Neural crest cell (in vitro differentiated cells): ENCODE results near the gene FARP1. TPM values are rescaled to one million over a fixed set of nuclear protein-coding genes. Genes with fewer than 3 reads are reported as not detected.

Experiments
- DNase-seq: peaks from one replicate; pipeline ENCODE4 v3.0.0; 2021; ENCODE audit warnings: low read depth, mixed read lengths, low spot score
- H3K27ac Mint-ChIP-seq: one replicate; pipeline ENCODE4 v1.8.0; 2021; ENCODE audit warnings: mild to moderate bottlenecking, mixed read lengths; ENCODE audit not compliant: unreplicated experiment
- H3K27me3 Mint-ChIP-seq: 2 replicates; pipeline ENCODE4 v1.8.0; 2021; ENCODE audit warnings: low read depth, mild to moderate bottlenecking, mixed read lengths
- H3K36me3 Mint-ChIP-seq: 2 replicates; pipeline ENCODE4 v1.8.0; 2021; ENCODE audit warnings: low read depth, mild to moderate bottlenecking, mixed read lengths
- H3K4me1 Mint-ChIP-seq: 2 replicates; pipeline ENCODE4 v1.8.0; 2021; ENCODE audit warnings: mixed read lengths
- H3K4me3 Mint-ChIP-seq: one replicate; pipeline ENCODE4 v1.8.0; 2021; ENCODE audit warnings: mild to moderate bottlenecking, mixed read lengths
- H3K9me3 Mint-ChIP-seq: 2 replicates; pipeline ENCODE4 v1.8.0; 2021; ENCODE audit warnings: mixed read lengths
- CTCF ChIP-seq: fragments of 200-600 bp; sonication (generic); conservative IDR thresholded peaks from 2 replicates; pipeline ENCODE4 v1.5.0; 2021; ENCODE audit warnings: antibody characterized with exemption, mild to moderate bottlenecking
- total RNA-seq: library from RNA; stranded (reverse); gene quantifications from 2 replicates; pipeline ENCODE4 v1.2.1, GENCODE V29; 2021

The FARP1 gene
- total RNA-seq, 1 donor from 2014 or later: 138 TPM

DNA sequence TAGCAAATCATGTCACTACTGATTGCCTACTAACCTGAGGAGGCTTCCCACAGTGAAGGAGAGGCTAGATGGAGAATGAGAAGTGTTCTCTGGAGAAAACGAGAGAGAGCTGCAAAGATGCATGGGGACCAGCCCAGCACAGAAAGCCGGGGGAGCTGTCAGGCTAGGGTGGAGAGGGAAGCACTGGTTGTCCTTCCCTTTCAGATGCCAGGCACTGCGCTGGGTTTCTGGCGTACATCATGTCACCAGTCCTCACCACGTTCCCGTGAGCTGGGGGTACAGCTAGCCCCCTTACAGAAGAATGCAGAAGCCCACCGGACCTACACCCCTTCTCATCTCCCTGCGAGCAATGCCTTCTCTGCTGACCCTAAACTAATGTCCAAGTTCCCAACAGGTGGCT is 348.0 kb downstream of the FARP1 start:
- Mint-ChIP-seq H3K4me3 (peak overlapping the region; percentile 9), H3K27ac (no peak overlapping the region), H3K27me3 (no peaks in the 10 kb centered on the region), H3K36me3 (no peaks in the 10 kb centered on the region), H3K9me3 (no peaks in the 10 kb centered on the region), H3K4me1 (peaks cover 73% of the 10 kb centered on the region)
- no peak for TF ChIP-seq CTCF
- DNase-seq: no peak

DNA sequence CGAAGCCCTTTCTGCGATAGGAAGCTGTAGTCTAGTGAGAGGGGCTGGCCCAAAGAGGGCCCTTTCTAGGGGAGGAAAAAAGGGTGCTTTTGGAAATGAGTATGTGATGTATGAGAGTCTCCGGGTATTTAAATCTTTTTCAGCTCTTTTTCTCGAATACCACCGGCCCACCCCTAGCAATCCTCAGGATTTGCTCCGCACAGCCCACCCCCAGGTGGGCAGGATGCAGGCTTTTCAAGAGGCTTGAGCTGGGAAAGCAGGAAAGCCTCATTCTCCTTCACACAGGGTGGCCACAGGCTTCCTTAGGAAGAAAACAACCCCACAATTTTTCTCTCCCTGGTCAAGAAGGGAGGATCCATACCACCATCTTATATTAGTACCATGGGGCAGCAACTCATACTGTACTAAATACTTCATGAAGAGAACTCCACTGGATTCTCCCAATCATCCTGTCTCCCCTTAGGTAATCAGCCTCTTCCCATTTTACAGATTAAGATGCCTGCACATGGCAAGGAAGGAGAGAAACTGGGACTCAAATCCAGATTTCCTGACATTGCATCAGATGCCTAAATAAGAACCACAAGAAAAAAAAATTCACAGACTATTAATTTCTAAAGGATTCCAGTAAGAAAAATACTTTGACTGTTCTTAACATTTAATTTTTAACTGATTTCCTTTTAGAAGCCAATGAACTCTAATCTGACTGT is 349.6 kb downstream of the FARP1 start:
- Mint-ChIP-seq H3K4me3 (no peak overlapping the region), H3K4me1 (peaks cover 83% of the 10 kb centered on the region), H3K36me3 (no peaks in the 10 kb centered on the region), H3K27ac (peak overlapping the region; percentile 24), H3K27me3 (no peaks in the 10 kb centered on the region), H3K9me3 (no peaks in the 10 kb centered on the region)
- no peak for TF ChIP-seq CTCF
- no peak for DNase-seq

DNA sequence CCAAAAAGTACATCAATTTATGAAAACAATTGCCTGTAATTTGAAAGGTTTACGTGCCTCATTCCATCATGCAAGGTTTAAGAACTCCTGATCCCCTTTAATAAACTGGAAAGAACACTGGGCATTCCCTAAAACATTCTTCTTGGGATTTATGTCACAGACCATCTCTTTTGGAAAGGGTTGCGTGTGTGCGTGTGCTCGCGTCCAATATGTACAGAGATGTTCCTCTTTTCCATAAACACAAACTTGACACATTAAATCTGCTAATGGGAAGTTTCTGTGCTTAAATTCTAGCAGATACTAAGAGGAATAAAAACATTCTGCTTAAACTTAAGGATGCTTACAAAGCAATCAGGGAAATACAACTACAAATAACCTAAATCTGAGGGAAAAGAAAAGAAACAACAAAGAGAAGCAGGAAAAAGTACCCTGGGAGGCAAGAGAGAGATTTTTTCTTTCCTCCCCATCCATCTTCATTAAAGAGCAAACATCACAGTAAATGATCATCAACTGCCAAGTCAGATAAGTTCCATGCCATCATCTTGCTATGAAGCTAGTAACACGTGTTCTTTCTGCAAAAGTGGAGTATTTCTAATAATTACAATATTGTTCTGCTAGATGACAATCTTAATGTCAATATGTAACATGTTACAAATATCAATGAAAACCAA is 350.3 kb downstream of the FARP1 start:
- peak overlapping the region; percentile 22 for H3K27ac Mint-ChIP-seq
- H3K4me1 Mint-ChIP-seq: peaks cover 81% of the 10 kb centered on the region
- no peak for DNase-seq
- H3K9me3 Mint-ChIP-seq: no peaks in the 10 kb centered on the region
- no peak for TF ChIP-seq CTCF
- no peak overlapping the region for H3K4me3 Mint-ChIP-seq
- H3K36me3 Mint-ChIP-seq: peaks cover 2% of the 10 kb centered on the region
- no peaks in the 10 kb centered on the region for H3K27me3 Mint-ChIP-seq

DNA sequence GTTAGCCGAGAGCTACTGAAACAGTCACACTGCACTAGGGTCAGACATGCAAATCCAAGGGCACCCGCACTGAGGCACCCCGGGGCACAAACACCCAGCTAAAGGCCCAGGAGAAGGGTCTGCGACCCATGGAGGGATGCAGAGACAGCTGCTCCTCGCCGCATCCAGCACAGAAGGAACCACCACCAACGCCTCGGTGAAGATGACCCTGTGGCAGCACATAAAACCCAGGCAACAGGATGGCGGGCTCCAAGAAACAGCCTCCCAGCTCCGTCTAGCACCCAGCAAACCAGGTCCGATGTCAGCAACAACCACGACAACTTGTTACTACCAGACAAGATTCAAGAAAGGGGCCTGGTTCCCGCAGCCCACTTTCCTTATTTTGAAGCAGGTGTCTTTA is 351.9 kb downstream of the FARP1 start:
- Mint-ChIP-seq H3K9me3 (no peaks in the 10 kb centered on the region), H3K27me3 (no peaks in the 10 kb centered on the region), H3K36me3 (peaks cover 4% of the 10 kb centered on the region), H3K27ac (no peak overlapping the region), H3K4me3 (no peak overlapping the region), H3K4me1 (peaks cover 74% of the 10 kb centered on the region)
- no peak for TF ChIP-seq CTCF
- no peak for DNase-seq

- TF ChIP-seq CTCF: no peak
- peaks cover 4% of the 10 kb centered on the region for H3K36me3 Mint-ChIP-seq
- no peak overlapping the region for H3K27ac Mint-ChIP-seq
- no peak overlapping the region for H3K4me3 Mint-ChIP-seq
- H3K4me1 Mint-ChIP-seq: peaks cover 65% of the 10 kb centered on the region
- DNase-seq: no peak
- H3K9me3 Mint-ChIP-seq: no peaks in the 10 kb centered on the region
- H3K27me3 Mint-ChIP-seq: no peaks in the 10 kb centered on the region
These were observed 353.0 kb downstream of the FARP1 start for GRCh38 chr13:98495627-98496478.
